GM12801 (cell line): ENCODE data around the gene GPR142.

Experiments
- TF ChIP-seq, protein P1 (sequence below): IDR thresholded peaks from one replicate; pipeline ENCODE4 v1.5.1; 2011; ENCODE audit warnings: control low read depth; ENCODE audit not compliant: insufficient read length; ENCODE audit errors: extremely low read depth

GPR142 gene

DNA sequence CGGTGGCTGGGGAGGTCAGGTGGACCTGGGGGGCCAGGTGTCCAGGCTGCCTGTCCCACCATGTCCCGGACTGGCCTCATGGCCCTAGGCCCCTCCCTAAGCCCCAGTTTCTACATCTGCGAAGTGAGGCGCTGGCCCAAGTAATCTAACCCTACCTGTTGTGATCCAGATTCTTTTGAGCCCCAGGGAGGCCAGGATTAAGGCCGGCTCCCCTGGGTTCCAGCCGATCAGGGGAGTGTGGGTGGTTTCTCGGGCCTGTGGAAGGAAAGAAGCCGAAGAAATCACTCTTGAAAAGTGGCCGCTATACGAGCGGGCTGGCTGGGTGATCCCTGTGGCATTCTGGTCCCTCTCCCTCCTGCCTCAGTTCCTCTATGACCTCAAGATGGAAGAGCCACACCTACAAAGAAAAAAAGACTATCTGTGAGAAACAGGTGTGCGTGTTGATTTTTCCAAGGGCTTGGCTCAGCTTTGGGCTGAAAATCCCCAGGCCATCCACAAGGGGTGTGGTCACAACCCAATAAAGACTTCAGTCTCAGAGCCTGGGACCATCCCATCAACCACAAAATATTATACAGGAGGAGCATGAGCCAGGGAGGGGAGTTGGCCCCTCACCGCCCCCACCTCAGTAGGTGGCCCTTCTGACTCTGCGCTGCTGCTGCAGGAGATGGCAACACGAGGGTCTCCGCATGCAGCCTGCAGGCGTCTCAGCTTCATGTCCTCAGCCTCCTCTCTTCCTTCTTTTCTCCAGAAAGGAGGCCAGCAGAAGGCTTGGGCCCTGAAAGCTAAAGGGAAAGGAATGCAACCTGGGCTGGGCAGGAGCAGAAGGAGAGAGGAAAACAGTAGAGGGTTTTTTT, 20.3 kb downstream of the GPR142 start:
- TF ChIP-seq, protein P1, sequence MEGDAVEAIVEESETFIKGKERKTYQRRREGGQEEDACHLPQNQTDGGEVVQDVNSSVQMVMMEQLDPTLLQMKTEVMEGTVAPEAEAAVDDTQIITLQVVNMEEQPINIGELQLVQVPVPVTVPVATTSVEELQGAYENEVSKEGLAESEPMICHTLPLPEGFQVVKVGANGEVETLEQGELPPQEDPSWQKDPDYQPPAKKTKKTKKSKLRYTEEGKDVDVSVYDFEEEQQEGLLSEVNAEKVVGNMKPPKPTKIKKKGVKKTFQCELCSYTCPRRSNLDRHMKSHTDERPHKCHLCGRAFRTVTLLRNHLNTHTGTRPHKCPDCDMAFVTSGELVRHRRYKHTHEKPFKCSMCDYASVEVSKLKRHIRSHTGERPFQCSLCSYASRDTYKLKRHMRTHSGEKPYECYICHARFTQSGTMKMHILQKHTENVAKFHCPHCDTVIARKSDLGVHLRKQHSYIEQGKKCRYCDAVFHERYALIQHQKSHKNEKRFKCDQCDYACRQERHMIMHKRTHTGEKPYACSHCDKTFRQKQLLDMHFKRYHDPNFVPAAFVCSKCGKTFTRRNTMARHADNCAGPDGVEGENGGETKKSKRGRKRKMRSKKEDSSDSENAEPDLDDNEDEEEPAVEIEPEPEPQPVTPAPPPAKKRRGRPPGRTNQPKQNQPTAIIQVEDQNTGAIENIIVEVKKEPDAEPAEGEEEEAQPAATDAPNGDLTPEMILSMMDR = no peak

DNA sequence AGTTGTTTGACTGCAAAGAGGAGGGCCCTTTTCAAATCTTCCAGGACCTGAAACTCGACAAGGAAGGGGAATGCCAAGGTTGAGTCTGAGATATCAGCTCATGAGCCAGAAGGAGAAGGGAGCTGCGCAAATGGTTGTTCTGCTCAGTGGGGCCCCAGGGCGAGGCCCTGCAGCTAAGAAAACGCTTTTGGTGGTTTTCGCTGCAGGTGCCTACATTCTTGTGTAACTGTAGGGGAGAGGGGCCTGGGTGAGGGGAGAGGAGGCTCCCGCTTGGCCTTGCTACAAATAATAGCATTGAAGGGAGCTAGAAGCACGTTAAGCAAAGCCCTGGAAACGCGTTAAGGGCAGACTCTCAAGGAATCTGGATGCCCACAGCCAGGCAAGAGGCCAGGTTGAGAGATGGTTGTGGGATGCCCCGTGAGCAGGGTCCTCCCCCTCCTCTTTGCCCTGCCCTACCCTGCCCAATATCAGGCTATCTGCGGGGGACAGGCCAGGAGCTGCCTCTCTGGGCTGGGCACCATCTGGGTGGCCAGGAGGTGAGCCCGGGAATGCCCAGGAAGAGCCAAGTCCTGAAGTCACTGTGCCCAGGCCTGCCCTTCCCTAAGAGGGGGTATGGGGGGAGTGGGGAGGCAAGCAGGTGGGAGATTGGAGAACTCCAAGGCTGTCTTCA, 21.9 kb downstream of the GPR142 start:
- TF ChIP-seq, protein P1 = no peak

DNA sequence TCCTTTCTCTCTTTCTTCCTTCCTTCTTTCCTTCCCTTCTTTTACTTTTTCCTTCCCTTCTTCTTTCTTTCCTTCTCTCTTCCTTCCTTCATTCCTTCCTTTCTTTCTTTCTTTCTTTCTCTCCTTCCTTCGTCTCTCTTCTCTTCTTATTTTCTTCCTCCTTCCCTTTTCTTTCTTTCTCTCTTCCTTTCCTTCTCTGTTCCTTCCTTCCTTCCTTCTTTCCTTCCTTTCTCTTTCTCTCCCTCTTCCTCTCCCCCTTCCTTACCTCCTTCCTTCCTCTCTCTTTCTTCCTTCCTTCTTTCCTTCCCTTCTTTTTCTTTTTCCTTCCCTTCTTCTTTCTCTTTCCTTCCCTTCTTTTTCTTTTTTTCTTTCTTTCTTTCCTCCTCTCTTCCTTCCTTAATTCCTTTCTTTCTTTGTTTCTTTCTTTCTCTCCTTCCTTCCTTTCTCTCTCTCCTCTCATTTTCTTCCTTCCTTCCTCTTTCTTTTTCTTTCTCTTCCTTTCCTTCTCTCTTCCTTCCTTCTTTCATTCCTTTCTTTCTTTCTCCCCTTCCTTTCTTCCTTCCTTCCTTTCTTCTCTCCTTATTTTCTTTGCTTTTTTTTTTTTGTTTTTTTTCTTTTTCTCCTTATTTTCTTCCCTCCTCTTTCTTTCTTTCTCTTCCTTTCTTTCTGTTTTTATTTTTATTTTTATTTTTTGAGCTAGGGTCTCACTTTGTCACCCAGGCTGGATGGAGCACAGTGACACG, 22.8 kb downstream of the GPR142 start:
- TF ChIP-seq, protein P1 = no peak

DNA sequence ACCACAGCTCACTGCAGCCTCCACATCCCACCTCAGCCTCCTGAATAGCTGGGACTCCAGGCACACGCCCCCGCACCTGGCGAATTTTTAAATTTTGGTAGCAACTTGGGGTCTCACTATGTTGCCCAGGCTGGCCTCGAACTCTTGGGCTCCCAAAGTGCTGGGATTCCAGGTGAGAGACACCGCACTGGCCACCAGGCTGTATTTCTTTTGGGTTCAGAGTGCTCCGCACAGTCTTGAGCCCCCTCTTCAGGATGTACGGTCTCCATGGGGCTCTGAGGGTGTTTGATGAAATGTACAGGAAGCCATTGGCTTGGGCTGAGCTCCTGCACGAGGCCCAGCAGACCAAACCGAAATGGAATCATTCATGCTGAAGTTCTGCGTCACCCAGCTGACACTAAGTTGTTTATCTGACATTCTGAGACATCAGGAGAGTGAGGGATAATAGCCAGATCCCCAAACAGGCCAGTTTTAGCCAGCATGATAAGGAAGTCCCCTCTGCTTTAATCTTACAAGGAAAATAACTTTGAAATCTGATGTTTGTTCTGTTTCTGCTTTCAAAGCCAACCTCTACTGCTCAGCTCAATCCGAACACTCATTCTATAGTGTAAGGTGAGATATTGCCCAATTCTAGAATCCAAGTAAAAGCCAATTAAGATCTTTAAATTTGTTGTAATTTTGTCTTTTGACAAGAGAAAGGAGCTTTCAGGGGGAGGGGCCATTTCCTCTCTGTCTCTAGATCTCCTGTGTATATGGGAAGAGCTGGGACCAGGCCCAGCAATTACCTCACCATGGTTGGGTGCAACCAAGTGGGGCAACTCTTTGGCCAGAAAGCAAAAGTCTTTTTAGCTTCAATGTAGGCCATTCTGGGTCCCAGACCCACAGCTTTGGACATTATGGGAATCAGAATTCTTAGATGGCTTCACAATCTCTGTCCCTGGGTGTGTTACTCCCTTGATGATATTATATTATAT, 23.7 kb downstream of the GPR142 start:
- TF ChIP-seq, protein P1 = no peak

DNA sequence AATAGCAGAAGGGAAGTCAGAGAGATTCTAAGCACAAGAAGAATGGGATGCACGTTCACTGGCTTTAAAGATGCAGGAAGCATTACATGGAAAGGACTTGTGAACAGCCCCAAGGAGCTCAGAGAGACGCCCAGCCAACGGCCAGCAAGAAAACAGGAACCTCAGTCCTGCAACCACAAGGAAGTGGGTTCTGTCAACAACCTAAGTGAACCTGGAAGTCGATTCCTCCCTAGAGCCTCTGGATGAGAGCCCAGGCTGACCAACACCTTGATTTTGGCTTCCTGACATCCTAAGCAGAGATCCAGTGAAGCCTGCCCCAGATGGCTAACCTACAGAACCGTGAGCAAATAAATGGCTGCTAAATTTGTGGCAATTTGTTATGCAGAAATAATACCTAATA, 24.5 kb downstream of the GPR142 start:
- TF ChIP-seq, protein P1 = no peak

DNA sequence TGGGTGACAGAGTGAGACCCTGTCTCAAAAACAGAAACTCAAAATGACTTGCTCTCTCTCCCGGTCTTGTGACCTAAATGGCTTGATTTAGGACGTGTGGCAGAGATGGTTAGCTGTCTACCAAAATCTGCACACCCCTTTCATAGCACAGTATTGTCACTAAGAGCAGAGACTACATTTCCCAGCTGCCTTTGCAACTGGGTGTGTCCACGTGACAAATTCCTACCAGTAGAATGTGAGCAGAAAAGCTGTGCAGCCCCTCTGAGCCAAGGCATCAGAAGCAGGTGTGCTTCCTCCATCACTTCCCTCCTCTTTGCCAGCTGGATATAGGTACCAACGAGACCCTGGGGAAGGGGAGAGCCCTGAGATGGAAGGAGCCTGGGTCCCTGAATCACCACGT, 25.5 kb downstream of the GPR142 start:
- TF ChIP-seq, protein P1 = no peak
